DND-41 (cell line): ENCODE results near the gene CYP11A1.

ENCODE experiments used
- EZH2 ChIP-seq: IDR thresholded peaks from 3 replicates; pipeline ENCODE4 v1.6.1; 2012; ENCODE audit warnings: borderline replicate concordance, low read depth, mild to moderate bottlenecking, moderate library complexity, low read length, inconsistent platforms; ENCODE audit not compliant: severe bottlenecking
- TF ChIP-seq, protein P1 (sequence below): IDR thresholded peaks from 2 replicates; pipeline ENCODE4 v1.5.1; 2012; ENCODE audit warnings: borderline replicate concordance, low read length, moderate library complexity, mild to moderate bottlenecking; ENCODE audit not compliant: poor library complexity, severe bottlenecking; ENCODE audit errors: extremely low read depth

DNA sequence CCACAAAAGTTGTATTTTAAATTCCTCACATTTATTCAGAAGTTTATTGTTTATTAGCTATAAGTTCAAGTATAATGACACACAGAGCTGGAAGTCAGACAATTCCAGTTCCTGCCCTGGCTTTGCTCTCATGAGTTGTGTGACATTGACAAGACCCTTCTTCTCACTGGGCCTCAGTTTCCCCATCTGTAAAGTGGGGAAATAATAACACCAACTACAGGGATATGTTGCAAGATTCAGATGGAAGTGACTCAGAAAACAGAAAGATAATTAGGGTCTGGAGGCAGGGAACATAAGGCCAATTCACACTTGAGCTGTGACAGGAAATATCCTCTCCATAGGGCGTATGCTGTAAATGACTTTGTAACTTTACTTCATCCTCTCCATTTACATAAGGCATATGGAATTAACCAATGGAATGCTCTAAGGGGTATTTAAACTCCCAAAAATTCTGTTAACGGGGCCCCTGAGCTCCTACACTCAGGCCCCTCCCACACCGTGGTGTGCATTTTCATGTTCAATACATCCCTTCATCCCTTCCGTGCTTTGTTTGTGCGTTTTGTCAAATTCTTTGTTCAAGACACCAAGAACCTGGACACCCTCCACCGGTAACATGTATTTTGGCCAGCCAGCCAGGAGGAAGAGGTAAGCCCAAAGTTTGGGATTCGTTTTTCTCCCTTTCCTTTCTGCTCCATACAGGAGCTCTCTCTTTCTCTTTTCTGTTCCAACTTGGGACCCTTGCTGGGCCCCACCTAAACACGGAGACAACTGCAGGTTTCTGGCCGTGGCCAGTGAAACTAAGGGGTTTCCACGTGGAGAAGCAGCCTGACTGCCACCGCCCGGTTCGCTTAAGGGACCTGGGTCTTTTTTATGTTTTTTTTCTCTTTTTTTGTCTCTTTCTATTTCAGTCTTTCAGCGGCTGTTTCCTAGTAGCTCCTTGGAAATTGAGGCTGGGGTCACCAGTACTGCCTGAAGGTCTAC, 16.9 kb downstream of the CYP11A1 start:
- TF ChIP-seq, protein P1, sequence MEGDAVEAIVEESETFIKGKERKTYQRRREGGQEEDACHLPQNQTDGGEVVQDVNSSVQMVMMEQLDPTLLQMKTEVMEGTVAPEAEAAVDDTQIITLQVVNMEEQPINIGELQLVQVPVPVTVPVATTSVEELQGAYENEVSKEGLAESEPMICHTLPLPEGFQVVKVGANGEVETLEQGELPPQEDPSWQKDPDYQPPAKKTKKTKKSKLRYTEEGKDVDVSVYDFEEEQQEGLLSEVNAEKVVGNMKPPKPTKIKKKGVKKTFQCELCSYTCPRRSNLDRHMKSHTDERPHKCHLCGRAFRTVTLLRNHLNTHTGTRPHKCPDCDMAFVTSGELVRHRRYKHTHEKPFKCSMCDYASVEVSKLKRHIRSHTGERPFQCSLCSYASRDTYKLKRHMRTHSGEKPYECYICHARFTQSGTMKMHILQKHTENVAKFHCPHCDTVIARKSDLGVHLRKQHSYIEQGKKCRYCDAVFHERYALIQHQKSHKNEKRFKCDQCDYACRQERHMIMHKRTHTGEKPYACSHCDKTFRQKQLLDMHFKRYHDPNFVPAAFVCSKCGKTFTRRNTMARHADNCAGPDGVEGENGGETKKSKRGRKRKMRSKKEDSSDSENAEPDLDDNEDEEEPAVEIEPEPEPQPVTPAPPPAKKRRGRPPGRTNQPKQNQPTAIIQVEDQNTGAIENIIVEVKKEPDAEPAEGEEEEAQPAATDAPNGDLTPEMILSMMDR: no peak
- TF ChIP-seq EZH2: no peak
